Heart left ventricle (tissue), 16 donors: ENCODE results near the gene NLRP12. TPM values are rescaled to one million over a fixed set of nuclear protein-coding genes. Genes with fewer than 3 reads are reported as not detected.

Experiments
- ATAC-seq, 4 donors: fragments of 200-7000 bp; cut with Tn5 transposase; one replicate each; pipeline ENCODE4 v1.9.1; 2020 to 2022; ENCODE audit warnings: moderate library complexity in 4 of 4, mild to moderate bottlenecking in 3 of 4, moderate number of reproducible peaks in 1 of 4
- DNase-seq, 5 donors: peaks; one replicate each; pipeline ENCODE4 v3.0.0-alpha.2; 2020
- H3K27ac ChIP-seq, 12 donors: fragments of 200-600 bp; sonication (generic) in 4 of 12; one replicate each; pipeline versions ENCODE4 v1.5.0 to v1.8.0; 2016 to 2022; ENCODE audit warnings: mild to moderate bottlenecking in 2 of 12
- H3K27me3 ChIP-seq, 9 donors: fragments of 200-600 bp; sonication (generic) in 2 of 9; one replicate each; pipeline versions ENCODE4 v1.5.1 to v1.8.0; 2016 to 2022; ENCODE audit warnings: mild to moderate bottlenecking in 3 of 9
- H3K36me3 ChIP-seq, 9 donors: fragments of 200-600 bp; sonication (generic) in 2 of 9; one replicate each; pipeline versions ENCODE4 v1.5.0 to v1.8.0; 2018 to 2022; ENCODE audit warnings: mild to moderate bottlenecking in 2 of 9
- H3K4me1 ChIP-seq, 12 donors: fragments of 200-600 bp; sonication (generic) in 4 of 12; one replicate each; pipeline versions ENCODE4 v1.5.0 to v1.8.0; 2016 to 2022; ENCODE audit warnings: mild to moderate bottlenecking in 3 of 12
- H3K4me3 ChIP-seq, 12 donors: fragments of 200-600 bp; sonication (generic) in 4 of 12; one replicate each; pipeline versions ENCODE4 v1.5.0 to v1.8.0; 2017 to 2022; ENCODE audit warnings: mild to moderate bottlenecking in 9 of 12, moderate library complexity in 4 of 12
- H3K9me3 ChIP-seq, 12 donors: fragments of 200-600 bp; sonication (generic) in 4 of 12; one replicate each; pipeline versions ENCODE4 v1.5.0 to v1.8.0; 2016 to 2022; ENCODE audit warnings: mild to moderate bottlenecking in 1 of 12
- CTCF ChIP-seq, 12 donors: fragments of 200-600 bp; sonication (generic) in 4 of 12; IDR thresholded peaks; one replicate each; pipeline versions ENCODE4 v1.5.0 to v1.8.0; 2018 to 2022; ENCODE audit warnings: antibody characterized with exemption in 12 of 12, mild to moderate bottlenecking in 5 of 12
- POLR2A ChIP-seq, 2 donors: fragments of 450-650 bp; IDR thresholded peaks; one replicate each; pipeline ENCODE4 v1.6.1; 2017; ENCODE audit warnings: antibody characterized with exemption in 2 of 2, mild to moderate bottlenecking in 2 of 2, moderate library complexity in 2 of 2
- WGBS, 4 donors: extraction: QIAGEN DNeasy Blood & Tissue Kit in 2 of 4; methylation state at CpG; one replicate each; pipeline versions ENCODE4 v1.1.5 to v1.1.7; 2013 to 2018; 5-methylcytosine and 5-hydroxymethylcytosine counted together
- intact Hi-C, 10 donors: fragments of 100-400 bp; cut with DNase I; formaldehyde crosslinking; loops; one replicate each; pipeline versions ENCODE4 v1.11.1 to v1.14.2; 2022
- polyA plus RNA-seq, 2 donors: library from polyadenylated mRNA; stranded (reverse); fragments of 200-250 nt; gene quantifications; one replicate each; pipeline ENCODE4 v1.2.3, GENCODE V29; 2013
- total RNA-seq, 9 donors: library from RNA; depleted of rRNA in 2 of 9; stranded (reverse); fragments of >200 nt in 2 of 9; fragmentation: NEBNext Ultra II Directional in 3 of 9; extraction: Animal tissue kit (Norgen Biotek cat#: 25700) in 3 of 9; gene quantifications; one replicate each; pipeline versions ENCODE4 v1.1.0 to v1.2.4, GENCODE V29; 2016 to 2023
- donor health status: ischemic (EF 13 %, LVEDD 7.1; RV severe dilation, severe dysfunction).
- donor health status: healthy with polysubstance abuse.
- donor health status: DM: no; HTN: yes; CAD: no.
- donor health status: DM: no; HTN: no; CAD: no.
- donor health status: ischemic (EF 25% LVEDD 6.9; RV normal size, moderate dysfunction).
- donor health status: ischemic (EF 25% LVEDD 5.7; RV mildly dilated, moderate dysfunction).
- donor health status: healthy.
- donor health status: DM: yes; HTN: yes; CAD: no.
- donor health status: ischemic (EF 35%, LVEDD 5.7; RV mildly dilated, moderate dysfunction).
- donor health status: nonischemic (EF 11% LVEDD 7.7; RV severe dilation, severe dysfunction).
- donor health status: DM: yes; HTN: yes; CAD: no.
- donor health status: PGD.
- donor health status: ischemic (EF 29% LVEDD 5.4; RV normal size, mild dysfunction).
- donor health status: nonischemic (EF 23%, LVEDD 6.1; RV moderate dilation, normal function).

The NLRP12 gene
- total and polyA plus RNA-seq, 11 donors, result 0.07 to 1.5 (median 0.36) TPM

DNA sequence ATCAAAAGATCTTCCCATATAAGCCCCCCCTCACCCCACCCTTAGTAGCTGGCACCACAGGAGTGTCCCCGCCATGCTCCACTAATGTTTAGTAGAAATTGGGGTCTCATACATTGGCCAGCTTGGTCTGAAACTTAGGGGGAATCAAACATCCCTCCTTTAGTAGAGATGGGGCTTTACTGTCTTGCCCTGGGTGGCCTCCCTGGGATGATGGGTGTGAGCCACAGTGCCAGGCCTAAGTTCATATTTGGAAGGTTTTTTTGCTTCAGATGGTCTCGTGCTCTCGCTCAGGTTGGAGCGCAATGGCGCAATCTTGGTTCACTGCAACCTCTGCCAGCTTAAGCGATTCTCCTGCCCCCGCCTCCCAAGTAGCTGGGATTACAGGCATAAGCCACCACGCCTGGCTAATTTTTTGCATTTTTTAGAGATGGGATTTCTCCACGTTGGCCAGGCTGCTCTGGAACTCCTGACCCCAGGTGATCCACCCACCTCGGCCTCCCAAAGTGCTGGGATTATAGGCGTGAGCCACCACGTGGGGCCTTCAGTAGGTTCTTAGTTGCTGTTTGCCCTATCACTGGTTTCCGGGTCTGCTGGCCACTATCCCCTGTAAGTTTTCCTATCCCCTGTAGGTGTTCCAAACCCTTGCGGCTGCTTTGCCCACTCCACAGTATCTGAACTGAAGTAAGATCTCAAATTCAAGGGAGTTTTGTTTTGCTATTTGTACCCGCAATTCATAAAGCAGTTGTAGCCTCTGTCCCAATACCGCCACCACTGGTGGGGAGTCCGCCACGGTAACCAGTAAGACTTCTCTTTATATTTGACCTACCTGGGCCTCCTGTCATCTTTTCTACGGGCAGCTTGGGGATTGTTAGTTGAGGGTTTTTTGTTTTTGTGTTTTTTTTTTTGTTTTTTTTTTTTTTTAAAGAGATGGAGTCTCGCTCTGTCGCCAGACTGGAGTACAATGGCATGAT is 34.1 kb downstream of the NLRP12 start:
- Histone ChIP-seq H3K4me1 (no peaks in the 10 kb centered on the region), H3K27me3 (no peaks in the 10 kb centered on the region), H3K27ac (no peak overlapping the region), H3K9me3 (no peaks in the 10 kb centered on the region), H3K36me3 (no peaks in the 10 kb centered on the region), H3K4me3 (no peak overlapping the region)
- no peak for DNase-seq
- TF ChIP-seq POLR2A (IDR thresholded peaks at IDR 0.05), result no peak
- TF ChIP-seq CTCF (IDR thresholded peaks at IDR 0.05), result no peak
- intact Hi-C loops, result loop anchor here in 4 of 10 donors (5.0 to 10.0 kb wide), 3 partner anchors 232 to 237 kb away; no protein-coding TSS in a partner anchor
- no peak for ATAC-seq
- whole genome bisulfite sequencing, 4 donors, result 84 to 88% (median 86%) methylated on average over 20 to 21 of the region's 21 CpGs

GRCh38 chr19:53787266-53787665 is 36.8 kb downstream of the NLRP12 start:
- no peak for TF ChIP-seq CTCF (IDR thresholded peaks at IDR 0.05)
- TF ChIP-seq POLR2A (IDR thresholded peaks at IDR 0.05), result no peak
- intact Hi-C loops, result no loop called here
- DNase-seq, result no peak
- H3K36me3 ChIP-seq, result no peaks in the 10 kb centered on the region
- no peak overlapping the region for H3K27ac ChIP-seq
- no peak for ATAC-seq
- H3K9me3 ChIP-seq, result no peaks in the 10 kb centered on the region
- H3K4me1 ChIP-seq, result no peaks in the 10 kb centered on the region
- H3K4me3 ChIP-seq, result no peak overlapping the region
- H3K27me3 ChIP-seq, result no peaks in the 10 kb centered on the region
- WGBS, 4 donors, result 69 to 85% (median 79%) methylated on average over 15 of the region's 15 CpGs

- intact Hi-C loops, result no loop called here
- DNase-seq (no peak), ATAC-seq (no peak)
- H3K36me3 ChIP-seq, result no peaks in the 10 kb centered on the region
- TF ChIP-seq POLR2A (IDR thresholded peaks at IDR 0.05), result no peak
- TF ChIP-seq CTCF (IDR thresholded peaks at IDR 0.05), result no peak
- no peak overlapping the region for H3K4me3 ChIP-seq
- WGBS, 4 donors, result 92 to 95% (median 92%) methylated on average over 7 of the region's 7 CpGs
- no peaks in the 10 kb centered on the region for H3K9me3 ChIP-seq
- no peaks in the 10 kb centered on the region for H3K4me1 ChIP-seq
- H3K27ac ChIP-seq, result no peak overlapping the region
- no peaks in the 10 kb centered on the region for H3K27me3 ChIP-seq
Measured at GRCh38 chr19:53786744-53787143, 37.4 kb downstream of the NLRP12 start.

- H3K27me3 ChIP-seq, result no peaks in the 10 kb centered on the region
- DNase-seq (no peak), ATAC-seq (peak in 1 of 4 donors; percentile 77)
- intact Hi-C loops, result no loop called here
- H3K4me3 ChIP-seq, result no peak overlapping the region
- TF ChIP-seq POLR2A (IDR thresholded peaks at IDR 0.05) (no peak), CTCF (IDR thresholded peaks at IDR 0.05) (no peak)
- no peaks in the 10 kb centered on the region for H3K9me3 ChIP-seq
- WGBS, 4 donors, result 45 to 53% (median 48%) methylated on average over 11 of the region's 11 CpGs
- H3K27ac ChIP-seq, result peak overlapping the region in 1 of 12 donors; percentile 41
- no peaks in the 10 kb centered on the region for H3K36me3 ChIP-seq
- H3K4me1 ChIP-seq, result no peaks in the 10 kb centered on the region
Measured at GRCh38 chr19:53785196-53785889, 38.8 kb downstream of the NLRP12 start.
